ENCODE measurements around the gene DNM2.
A peak's percentile ranks its signal among the peaks of the same experiment; 100 is the strongest.

DNM2 gene

GRCh38 chr19:10788146-10788545, 70.3 kb downstream of the DNM2 start:
- Mint-ChIP-seq H3K36me3 (ENCODE audit: low read depth) (peaks cover 45% of the 10 kb centered on the region), H3K27ac (no peak overlapping the region), H3K9me3 (no peaks in the 10 kb centered on the region), H3K4me3 (no peak overlapping the region), H3K27me3 (no peaks in the 10 kb centered on the region), H3K4me1 (ENCODE audit: low read depth) (peaks cover 4% of the 10 kb centered on the region)

- peaks cover 52% of the 10 kb centered on the region for H3K36me3 Mint-ChIP-seq (ENCODE audit: low read depth)
- H3K4me1 Mint-ChIP-seq (ENCODE audit: low read depth): no peaks in the 10 kb centered on the region
- no peaks in the 10 kb centered on the region for H3K9me3 Mint-ChIP-seq
- no peak overlapping the region for H3K27ac Mint-ChIP-seq
- H3K27me3 Mint-ChIP-seq: no peaks in the 10 kb centered on the region
- no peak overlapping the region for H3K4me3 Mint-ChIP-seq
Measured at GRCh38 chr19:10789866-10790265, 72.0 kb downstream of the DNM2 start.

- H3K4me1 Mint-ChIP-seq (ENCODE audit: low read depth): peaks cover 35% of the 10 kb centered on the region
- no peaks in the 10 kb centered on the region for H3K27me3 Mint-ChIP-seq
- peak overlapping the region; percentile 94 for H3K27ac Mint-ChIP-seq
- peaks cover 47% of the 10 kb centered on the region for H3K36me3 Mint-ChIP-seq (ENCODE audit: low read depth)
- H3K9me3 Mint-ChIP-seq: no peaks in the 10 kb centered on the region
- peak overlapping the region; percentile 75 for H3K4me3 Mint-ChIP-seq
Measured at GRCh38 chr19:10796653-10797052, 78.8 kb downstream of the DNM2 start.

GRCh38 chr19:10797078-10797477, 79.2 kb downstream of the DNM2 start:
- H3K27ac Mint-ChIP-seq: peak overlapping the region; percentile 94
- peak overlapping the region; percentile 75 for H3K4me3 Mint-ChIP-seq
- no peaks in the 10 kb centered on the region for H3K27me3 Mint-ChIP-seq
- no peaks in the 10 kb centered on the region for H3K9me3 Mint-ChIP-seq
- peaks cover 46% of the 10 kb centered on the region for H3K36me3 Mint-ChIP-seq (ENCODE audit: low read depth)
- H3K4me1 Mint-ChIP-seq (ENCODE audit: low read depth): peaks cover 35% of the 10 kb centered on the region

GRCh38 chr19:10797541-10798256, 79.8 kb downstream of the DNM2 start:
- peaks cover 35% of the 10 kb centered on the region for H3K4me1 Mint-ChIP-seq (ENCODE audit: low read depth)
- peaks cover 51% of the 10 kb centered on the region for H3K36me3 Mint-ChIP-seq (ENCODE audit: low read depth)
- no peaks in the 10 kb centered on the region for H3K9me3 Mint-ChIP-seq
- H3K4me3 Mint-ChIP-seq: peak overlapping the region; percentile 75
- peak overlapping the region; percentile 94 for H3K27ac Mint-ChIP-seq
- no peaks in the 10 kb centered on the region for H3K27me3 Mint-ChIP-seq

GRCh38 chr19:10800488-10800887, 82.6 kb downstream of the DNM2 start:
- peak overlapping the region; percentile 58 for H3K27ac Mint-ChIP-seq
- H3K4me3 Mint-ChIP-seq: no peak overlapping the region

GRCh38 chr19:10802479-10802878, 84.6 kb downstream of the DNM2 start:
- H3K4me1 Mint-ChIP-seq (ENCODE audit: low read depth): peaks cover 26% of the 10 kb centered on the region

More at GRCh38 chr19:10800488-10800887, 82.6 kb downstream of the DNM2 start:
- no peaks in the 10 kb centered on the region for H3K9me3 Mint-ChIP-seq
- peaks cover 35% of the 10 kb centered on the region for H3K4me1 Mint-ChIP-seq (ENCODE audit: low read depth)
- no peaks in the 10 kb centered on the region for H3K27me3 Mint-ChIP-seq
- H3K36me3 Mint-ChIP-seq (ENCODE audit: low read depth): peaks cover 45% of the 10 kb centered on the region

GRCh38 chr19:10803252-10803651, 85.4 kb downstream of the DNM2 start:
- Mint-ChIP-seq H3K9me3 (no peaks in the 10 kb centered on the region), H3K27me3 (no peaks in the 10 kb centered on the region), H3K27ac (peak overlapping the region; percentile 12), H3K36me3 (ENCODE audit: low read depth) (peaks cover 39% of the 10 kb centered on the region), H3K4me1 (ENCODE audit: low read depth) (peaks cover 18% of the 10 kb centered on the region), H3K4me3 (no peak overlapping the region)

More at GRCh38 chr19:10802479-10802878, 84.6 kb downstream of the DNM2 start:
- no peaks in the 10 kb centered on the region for H3K27me3 Mint-ChIP-seq
- peaks cover 40% of the 10 kb centered on the region for H3K36me3 Mint-ChIP-seq (ENCODE audit: low read depth)
- H3K4me3 Mint-ChIP-seq: no peak overlapping the region
- H3K9me3 Mint-ChIP-seq: no peaks in the 10 kb centered on the region
- peak overlapping the region; percentile 12 for H3K27ac Mint-ChIP-seq

GRCh38 chr19:10805065-10805757, 87.3 kb downstream of the DNM2 start:
- Mint-ChIP-seq H3K4me1 (ENCODE audit: low read depth) (peaks cover 11% of the 10 kb centered on the region), H3K4me3 (no peak overlapping the region), H3K36me3 (ENCODE audit: low read depth) (peaks cover 44% of the 10 kb centered on the region), H3K27me3 (no peaks in the 10 kb centered on the region), H3K9me3 (no peaks in the 10 kb centered on the region), H3K27ac (no peak overlapping the region)

- Mint-ChIP-seq H3K4me1 (ENCODE audit: low read depth) (peaks cover 10% of the 10 kb centered on the region), H3K4me3 (no peak overlapping the region), H3K27ac (no peak overlapping the region)
Measured at GRCh38 chr19:10805758-10806247, 87.9 kb downstream of the DNM2 start.

GRCh38 chr19:10808937-10809649, 91.2 kb downstream of the DNM2 start:
- Mint-ChIP-seq H3K27ac (peak overlapping the region; percentile 60), H3K4me1 (ENCODE audit: low read depth) (peaks cover 23% of the 10 kb centered on the region), H3K36me3 (ENCODE audit: low read depth) (peaks cover 32% of the 10 kb centered on the region), H3K4me3 (no peak overlapping the region), H3K27me3 (no peaks in the 10 kb centered on the region), H3K9me3 (no peaks in the 10 kb centered on the region)

More at GRCh38 chr19:10805758-10806247, 87.9 kb downstream of the DNM2 start:
- H3K27me3 Mint-ChIP-seq: no peaks in the 10 kb centered on the region
- peaks cover 38% of the 10 kb centered on the region for H3K36me3 Mint-ChIP-seq (ENCODE audit: low read depth)
- H3K9me3 Mint-ChIP-seq: no peaks in the 10 kb centered on the region

GRCh38 chr19:10809651-10810285, 91.9 kb downstream of the DNM2 start:
- Mint-ChIP-seq H3K27ac (no peak overlapping the region), H3K27me3 (no peaks in the 10 kb centered on the region), H3K4me1 (ENCODE audit: low read depth) (peaks cover 23% of the 10 kb centered on the region), H3K9me3 (no peaks in the 10 kb centered on the region), H3K4me3 (no peak overlapping the region), H3K36me3 (ENCODE audit: low read depth) (peaks cover 35% of the 10 kb centered on the region)

- H3K36me3 Mint-ChIP-seq (ENCODE audit: low read depth): peaks cover 31% of the 10 kb centered on the region
Measured at GRCh38 chr19:10811391-10812111, 93.7 kb downstream of the DNM2 start.

GRCh38 chr19:10812196-10812595, 94.3 kb downstream of the DNM2 start:
- no peaks in the 10 kb centered on the region for H3K9me3 Mint-ChIP-seq
- H3K27me3 Mint-ChIP-seq: no peaks in the 10 kb centered on the region
- no peak overlapping the region for H3K4me3 Mint-ChIP-seq
- peaks cover 31% of the 10 kb centered on the region for H3K36me3 Mint-ChIP-seq (ENCODE audit: low read depth)
- H3K27ac Mint-ChIP-seq: peak overlapping the region; percentile 84
- H3K4me1 Mint-ChIP-seq (ENCODE audit: low read depth): peaks cover 23% of the 10 kb centered on the region

More at GRCh38 chr19:10811391-10812111, 93.7 kb downstream of the DNM2 start:
- H3K4me1 Mint-ChIP-seq (ENCODE audit: low read depth): peaks cover 23% of the 10 kb centered on the region
- H3K9me3 Mint-ChIP-seq: no peaks in the 10 kb centered on the region
- H3K27me3 Mint-ChIP-seq: no peaks in the 10 kb centered on the region
- no peak overlapping the region for H3K4me3 Mint-ChIP-seq
- peak overlapping the region; percentile 31 for H3K27ac Mint-ChIP-seq
